ENCODE data around the gene IL15.
"Not testable (repeated sequence)": the region's sequence is repeated elsewhere in the genome, so short reads cannot be mapped to it uniquely, and the experiment has no call there.

Gene IL15

GRCh38 chr4:141636082-141636770 is at the start of gene IL15:
TSS of gene IL15 (plus strand) at chr4:141636583. CDS start at chr4:141719465, 82,882 bp downstream.
- in situ Hi-C loops (cut with MboI; ENCODE audit: low sequenced_read_pairs): no loop called here

GRCh38 chr4:141587897-141588296 is 48.5 kb upstream of the IL15 start:
- in situ Hi-C loops (cut with MboI; ENCODE audit: low sequenced_read_pairs): no loop called here

- in situ Hi-C loops (cut with MboI; ENCODE audit: low sequenced_read_pairs): no loop called here
Observed at GRCh38 chr4:141595531-141595930, 40.9 kb upstream of the IL15 start.

- in situ Hi-C loops (cut with MboI; ENCODE audit: low sequenced_read_pairs): no loop called here
Observed at GRCh38 chr4:141599853-141600252, 36.5 kb upstream of the IL15 start.

GRCh38 chr4:141604683-141605082 is 31.7 kb upstream of the IL15 start:
- in situ Hi-C loops (cut with MboI; ENCODE audit: low sequenced_read_pairs): not testable (repeated sequence)

- in situ Hi-C loops (cut with MboI; ENCODE audit: low sequenced_read_pairs): no loop called here
Observed at GRCh38 chr4:141605425-141605856, 30.9 kb upstream of the IL15 start.

- in situ Hi-C loops (cut with MboI; ENCODE audit: low sequenced_read_pairs): no loop called here
Observed at GRCh38 chr4:141609243-141609642, 27.1 kb upstream of the IL15 start.

GRCh38 chr4:141610365-141610764 is 26.0 kb upstream of the IL15 start:
- in situ Hi-C loops (cut with MboI; ENCODE audit: low sequenced_read_pairs): no loop called here

GRCh38 chr4:141614878-141615586 is 21.4 kb upstream of the IL15 start:
- in situ Hi-C loops (cut with MboI; ENCODE audit: low sequenced_read_pairs): no loop called here

GRCh38 chr4:141615587-141615918 is 20.8 kb upstream of the IL15 start:
- in situ Hi-C loops (cut with MboI; ENCODE audit: low sequenced_read_pairs): not testable (repeated sequence)

GRCh38 chr4:141620715-141621114 is 15.7 kb upstream of the IL15 start:
- in situ Hi-C loops (cut with MboI; ENCODE audit: low sequenced_read_pairs): no loop called here

GRCh38 chr4:141625023-141625422 is 11.4 kb upstream of the IL15 start:
- in situ Hi-C loops (cut with MboI; ENCODE audit: low sequenced_read_pairs): no loop called here

GRCh38 chr4:141630854-141631253 is 5.5 kb upstream of the IL15 start:
- in situ Hi-C loops (cut with MboI; ENCODE audit: low sequenced_read_pairs): no loop called here

GRCh38 chr4:141635736-141636081 is 674 bp upstream of the IL15 start:
- in situ Hi-C loops (cut with MboI; ENCODE audit: low sequenced_read_pairs): no loop called here

- in situ Hi-C loops (cut with MboI; ENCODE audit: low sequenced_read_pairs): no loop called here
Observed at GRCh38 chr4:141636771-141637460, 533 bp downstream of the IL15 start.

GRCh38 chr4:141637565-141637964 is 1.2 kb downstream of the IL15 start:
- in situ Hi-C loops (cut with MboI; ENCODE audit: low sequenced_read_pairs): no loop called here

GRCh38 chr4:141638230-141638629 is 1.8 kb downstream of the IL15 start:
- in situ Hi-C loops (cut with MboI; ENCODE audit: low sequenced_read_pairs): no loop called here

- in situ Hi-C loops (cut with MboI; ENCODE audit: low sequenced_read_pairs): no loop called here
Observed at GRCh38 chr4:141640696-141641095, 4.3 kb downstream of the IL15 start.

GRCh38 chr4:141642063-141642462 is 5.7 kb downstream of the IL15 start:
- in situ Hi-C loops (cut with MboI; ENCODE audit: low sequenced_read_pairs): no loop called here

- in situ Hi-C loops (cut with MboI; ENCODE audit: low sequenced_read_pairs): no loop called here
Observed at GRCh38 chr4:141642711-141643110, 6.3 kb downstream of the IL15 start.

- in situ Hi-C loops (cut with MboI; ENCODE audit: low sequenced_read_pairs): no loop called here
Observed at GRCh38 chr4:141643557-141643956, 7.2 kb downstream of the IL15 start.
